Stimulated activated naive CD4-positive, alpha-beta T cell (primary cell): Measurements from ENCODE around the gene PIGL.
"Not testable (repeated sequence)": the region's sequence is repeated elsewhere in the genome, so short reads cannot be mapped to it uniquely, and the experiment has no call there.

ENCODE experiments used
- DNase-seq, 6 experiments: peaks; one replicate each; lab custom pipeline; 2025; lab: John Stamatoyannopoulos, UW

The PIGL gene

DNA sequence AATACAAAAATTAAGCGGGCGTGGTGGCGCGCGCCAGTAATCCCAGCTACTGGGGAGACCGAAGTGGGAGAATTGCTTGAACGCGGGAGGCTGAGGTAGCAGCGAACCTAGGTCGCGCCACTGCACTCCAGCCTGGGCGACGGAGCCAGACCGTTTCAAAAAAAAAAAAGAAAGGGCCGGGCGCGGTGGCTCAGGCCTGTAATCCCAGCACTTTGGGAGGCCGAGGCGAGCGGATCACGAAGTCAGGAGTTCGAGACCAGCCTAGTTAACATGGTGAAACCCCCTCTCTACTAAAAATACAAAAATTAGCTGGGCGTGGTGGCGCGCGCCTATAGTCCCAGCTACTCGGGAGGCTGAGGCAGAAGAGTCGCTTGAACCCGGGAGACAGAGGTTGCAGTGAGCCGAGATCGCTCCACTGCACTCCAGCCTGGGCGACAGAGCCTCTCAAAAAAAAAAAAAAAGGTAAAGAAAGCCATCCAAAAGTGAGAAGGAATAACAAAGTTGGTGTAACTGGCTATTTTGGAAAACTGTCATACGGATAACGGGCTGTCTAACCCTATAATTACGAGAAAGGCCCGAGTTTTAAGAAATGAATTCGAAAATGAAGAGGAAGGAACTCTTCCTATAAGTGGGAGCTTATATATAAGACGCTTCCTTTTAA lies 539 bp upstream of the PIGL start:
- not testable (repeated sequence) for DNase-seq

- DNase-seq, result no peak
Measured at GRCh38 chr17:16222406-16222805, 5.4 kb downstream of the PIGL start.

DNA sequence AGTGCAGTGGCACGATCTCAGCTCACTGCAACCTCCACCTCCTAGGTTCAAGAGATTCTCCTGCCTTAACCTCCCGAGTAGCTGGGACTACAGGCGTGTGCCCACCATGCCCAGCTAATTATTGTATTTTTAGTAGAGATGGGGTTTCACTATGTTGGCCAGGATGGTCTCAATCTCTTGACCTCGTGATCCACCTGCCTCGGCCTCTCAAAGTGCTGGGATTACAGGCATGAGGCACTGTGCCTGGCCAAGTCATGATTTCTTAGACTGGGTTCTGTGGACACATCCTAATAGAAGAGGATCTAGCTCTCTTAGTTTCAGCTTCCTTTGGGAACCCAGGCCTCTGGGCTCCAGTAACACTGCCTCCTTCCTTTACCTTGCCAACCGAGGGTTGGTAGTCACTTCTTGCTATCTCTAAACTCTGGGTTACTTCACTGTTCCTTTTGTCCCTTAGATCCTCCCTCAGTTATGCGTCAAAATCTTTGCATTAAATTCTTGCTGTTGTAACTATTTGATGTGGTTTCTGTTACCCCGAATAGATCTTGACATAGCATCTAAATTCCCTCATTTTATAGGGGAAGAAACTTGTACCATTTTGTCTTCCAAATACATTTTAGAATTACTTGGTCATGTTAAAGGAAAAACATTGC lies 13.0 kb downstream of the PIGL start:
- not testable (repeated sequence) for DNase-seq

- DNase-seq, result no peak
Measured at GRCh38 chr17:16232391-16232790, 15.4 kb downstream of the PIGL start.

DNA sequence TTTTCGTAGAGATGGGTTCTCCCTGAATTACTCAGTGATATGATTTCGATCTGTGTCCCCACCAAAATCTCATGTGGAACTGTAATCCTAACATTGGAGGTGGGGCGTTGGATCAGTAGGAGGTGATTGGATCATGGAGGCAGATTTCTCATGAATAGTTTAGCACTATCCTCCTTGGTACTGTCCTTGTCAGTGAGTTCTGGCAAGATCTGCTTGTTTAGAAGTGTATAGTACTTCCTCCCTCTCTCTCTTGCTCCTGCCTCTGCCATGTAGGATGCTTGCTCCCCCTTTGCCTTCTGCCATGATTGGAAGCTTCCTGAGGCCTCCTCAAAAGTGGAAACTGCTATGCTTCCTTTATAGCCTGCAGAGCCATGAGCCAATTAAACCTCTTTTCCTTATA lies 22.9 kb downstream of the PIGL start:
- DNase-seq, result no peak

- no peak for DNase-seq
Measured at GRCh38 chr17:16241906-16242399, 24.9 kb downstream of the PIGL start.

DNA sequence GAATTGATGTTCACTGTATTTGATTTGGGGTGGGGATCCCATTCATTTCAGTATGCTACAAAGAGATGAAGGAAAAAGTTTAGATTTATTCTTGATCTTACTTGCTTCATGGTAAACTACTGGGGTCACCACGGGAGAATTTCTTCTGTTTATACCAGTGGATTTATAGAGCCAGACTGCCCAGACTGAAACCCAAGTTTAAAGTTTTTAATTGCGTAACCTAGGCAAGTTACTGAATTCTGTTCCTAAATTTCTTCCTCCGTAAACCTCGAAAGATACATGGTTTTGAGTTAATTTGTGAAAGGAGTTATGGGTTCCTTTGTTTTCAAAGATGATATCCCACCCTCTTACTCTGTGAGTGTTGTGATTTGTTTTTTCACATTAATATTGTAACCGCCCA lies 26.4 kb downstream of the PIGL start:
- no peak for DNase-seq

DNA sequence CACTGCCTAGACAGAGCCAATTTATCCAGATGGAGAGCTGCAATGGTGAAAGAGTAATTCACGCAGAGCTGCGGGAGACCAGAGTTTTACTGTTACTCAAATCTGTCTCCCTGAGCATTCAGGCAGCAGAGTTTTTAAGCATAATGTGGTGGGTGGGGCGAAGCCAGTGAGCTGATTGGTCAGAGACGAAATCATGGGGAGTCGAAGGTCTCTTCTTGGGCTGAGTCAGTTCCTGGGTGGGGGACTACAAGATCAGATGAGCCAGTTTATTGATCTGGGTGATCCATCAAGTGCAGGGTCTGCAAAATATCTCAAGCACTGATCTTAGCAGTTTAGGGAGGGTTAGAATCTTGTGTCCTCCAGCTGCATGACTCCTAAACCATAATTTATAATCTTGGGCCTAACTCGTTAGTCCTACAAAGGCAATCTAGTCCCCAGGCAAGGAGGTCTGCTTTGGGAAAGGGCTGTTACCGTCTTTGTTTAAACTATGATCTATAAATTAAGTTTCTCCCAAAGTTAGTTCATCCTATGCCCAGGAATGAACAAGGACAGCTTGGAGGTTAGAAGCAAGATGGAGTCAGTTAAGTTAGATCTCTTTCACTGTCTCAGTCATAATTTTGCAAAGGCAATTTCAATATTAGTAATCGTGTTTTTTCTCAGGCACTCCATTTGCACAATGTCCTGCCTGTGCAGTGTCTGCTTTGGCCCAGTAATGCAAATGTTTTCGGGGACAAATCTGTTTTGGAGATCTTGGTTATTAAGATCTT lies 27.0 kb downstream of the PIGL start:
- DNase-seq, result no peak

DNA sequence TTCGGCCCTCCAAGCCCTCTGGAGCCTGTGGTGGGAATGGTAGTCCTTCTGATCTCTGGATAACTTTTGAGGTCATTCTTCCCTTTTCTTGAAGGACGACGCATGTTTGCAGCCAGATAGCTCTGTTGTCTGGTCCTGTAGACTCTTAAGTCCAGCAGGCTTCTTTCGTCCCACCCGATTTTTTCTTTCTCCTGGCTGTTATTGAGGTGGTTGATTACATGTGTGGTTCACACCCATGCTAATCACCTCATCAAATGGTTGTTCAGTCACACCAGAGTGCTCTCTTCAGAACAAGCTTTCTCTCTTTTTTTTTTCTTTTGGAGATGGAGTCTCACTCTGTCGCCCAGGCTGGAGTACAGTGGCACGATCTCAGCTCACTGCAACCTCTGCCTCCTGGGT lies 30.6 kb downstream of the PIGL start:
- no peak for DNase-seq

DNA sequence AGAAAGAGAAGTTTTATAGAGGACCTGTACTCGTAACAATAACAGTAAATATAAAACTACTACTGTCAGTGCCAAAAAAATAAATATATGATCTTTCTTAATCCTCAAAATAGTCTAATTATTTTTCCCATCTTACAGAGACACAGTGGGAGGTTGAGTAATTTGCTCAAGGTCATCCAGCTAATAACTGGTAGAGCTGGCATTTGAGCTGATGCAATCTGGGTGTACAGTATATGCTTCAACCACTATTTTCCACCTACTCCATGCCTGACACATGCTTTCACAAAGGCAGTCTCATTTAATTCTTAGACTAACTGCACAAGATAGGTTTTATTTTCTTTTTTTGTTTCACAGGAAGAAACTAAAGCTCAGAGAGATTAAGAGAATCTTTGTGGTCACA lies 33.6 kb downstream of the PIGL start:
- no peak for DNase-seq

GRCh38 chr17:16251043-16251442 lies 34.0 kb downstream of the PIGL start:
- DNase-seq, result no peak

DNA sequence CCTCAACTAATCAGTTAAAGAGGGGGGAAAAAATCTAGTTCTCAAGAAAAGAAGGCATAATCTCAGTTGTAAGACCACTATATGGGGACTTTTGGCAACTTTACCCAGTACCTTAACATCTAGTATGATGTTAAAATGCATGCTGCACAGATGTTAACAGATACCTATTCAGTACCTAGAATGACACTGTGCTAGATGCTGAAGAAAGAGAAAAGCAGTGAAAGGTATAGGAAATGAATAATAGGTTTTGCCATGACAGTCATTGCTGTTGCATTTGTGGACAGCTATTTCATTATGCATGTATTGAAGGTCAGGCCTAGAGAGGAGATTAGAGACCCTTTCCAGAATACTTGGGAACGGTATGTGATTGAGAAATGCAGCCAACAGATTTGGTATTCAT lies 34.5 kb downstream of the PIGL start:
- no peak for DNase-seq

DNA sequence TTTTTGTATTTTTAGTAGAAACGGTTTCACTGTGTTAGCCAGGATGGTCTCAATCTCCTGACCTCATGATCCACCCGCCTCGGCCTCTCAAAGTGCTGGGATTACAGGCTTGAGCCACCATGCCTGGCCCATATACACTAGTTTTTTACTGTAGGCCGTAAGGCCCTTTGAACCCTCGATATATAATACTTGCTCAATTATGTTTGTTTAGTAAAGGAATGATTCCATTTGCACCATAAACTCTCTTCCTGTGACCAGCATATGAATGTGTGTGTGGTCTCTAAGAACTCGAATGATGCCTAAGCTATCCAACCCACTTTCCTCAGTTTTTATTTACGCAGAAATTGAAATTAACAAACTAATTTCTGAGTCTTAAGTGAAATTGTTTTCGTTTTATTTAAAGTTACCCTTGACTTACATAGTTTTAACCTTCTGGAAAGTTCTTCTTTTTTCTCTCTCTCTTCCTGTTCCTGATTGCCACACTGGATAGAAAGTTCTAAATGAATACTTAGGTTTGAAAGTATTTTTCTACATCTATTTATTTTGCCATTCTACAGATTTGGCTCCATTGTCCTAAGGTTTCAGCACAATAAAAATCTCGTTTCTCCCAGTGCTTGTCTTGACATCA lies 37.9 kb downstream of the PIGL start:
- no peak for DNase-seq

GRCh38 chr17:16255481-16255921 lies 38.5 kb downstream of the PIGL start:
- no peak for DNase-seq

DNA sequence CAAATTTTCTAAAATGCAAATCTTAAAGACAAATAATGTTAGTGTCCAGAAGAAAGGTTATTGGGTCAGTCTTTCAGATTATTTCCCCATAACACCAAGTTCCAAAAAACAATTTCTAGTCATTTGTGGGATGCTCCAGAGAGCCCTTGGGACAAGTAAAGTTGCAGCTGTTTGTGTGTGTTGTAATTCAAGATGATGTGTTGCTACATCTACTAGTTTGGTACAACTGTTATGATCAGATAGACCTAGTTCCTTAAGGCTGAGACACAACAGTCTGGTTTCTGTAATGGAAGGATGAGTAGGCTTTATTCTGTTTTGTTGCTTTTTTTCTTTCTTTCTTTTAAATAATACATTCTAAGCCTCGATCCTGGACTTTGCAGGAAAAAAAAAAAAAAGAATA lies 41.9 kb downstream of the PIGL start:
- DNase-seq, result no peak

DNA sequence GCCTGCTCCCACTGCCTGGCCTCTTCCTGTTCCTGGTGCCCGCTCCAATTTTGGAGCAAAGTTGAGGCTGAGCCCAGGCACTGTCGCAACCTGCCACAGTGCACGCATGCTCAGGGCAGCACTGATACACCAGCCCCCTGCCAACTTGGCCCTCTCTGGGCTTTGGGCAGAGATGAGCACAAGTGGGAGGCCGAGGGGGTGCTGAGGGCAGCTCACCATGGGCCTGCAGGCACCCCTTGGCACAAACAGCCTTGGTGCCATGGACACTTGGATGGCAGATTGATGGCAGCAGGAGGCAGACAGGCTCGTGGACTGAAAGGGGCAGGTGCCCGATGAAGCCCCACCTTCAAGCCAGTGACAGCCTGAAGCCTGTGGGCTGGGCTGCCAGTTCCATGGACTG lies 42.9 kb downstream of the PIGL start:
- DNase-seq, result no peak

DNA sequence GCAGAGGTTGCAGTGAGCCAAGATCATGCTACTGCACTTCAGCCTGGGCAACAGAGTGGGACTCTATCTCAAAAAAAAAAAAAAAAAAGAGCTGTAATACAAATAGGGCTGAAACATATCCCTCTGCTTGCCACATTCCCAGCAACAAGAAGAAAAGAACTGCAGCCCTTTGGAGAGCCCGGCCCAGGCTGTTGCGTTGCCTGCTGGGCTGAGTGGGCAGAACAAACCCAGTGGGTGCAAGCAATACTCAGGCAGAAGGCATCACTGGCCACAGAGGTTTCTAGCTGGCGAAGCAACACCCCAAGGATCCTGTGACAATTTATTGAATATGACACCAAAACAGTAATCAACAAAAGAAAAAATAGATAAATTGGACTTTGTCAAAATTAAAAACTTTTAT lies 44.0 kb downstream of the PIGL start:
- no peak for DNase-seq

DNA sequence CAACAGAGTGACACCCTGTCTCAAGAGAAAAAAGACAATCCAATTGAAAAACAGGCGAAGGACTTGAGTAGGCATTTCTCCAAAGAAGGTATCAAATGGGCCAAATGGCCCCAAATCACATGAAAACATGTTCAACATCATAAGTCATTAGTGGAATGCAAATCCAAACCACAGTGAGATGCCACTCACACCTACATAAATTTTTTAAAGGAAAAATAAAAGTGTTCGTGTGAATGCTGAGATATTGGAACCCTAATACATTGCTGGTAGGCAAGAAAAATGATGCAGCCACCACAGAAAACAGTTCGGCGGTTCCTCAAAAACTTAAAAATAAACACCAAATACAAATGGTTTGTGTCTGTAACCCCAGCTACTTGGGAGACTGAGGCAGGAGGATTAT lies 45.2 kb downstream of the PIGL start:
- no peak for DNase-seq

- DNase-seq, result no peak
Measured at GRCh38 chr17:16267174-16267573, 50.2 kb downstream of the PIGL start.

- DNase-seq, result no peak
Measured at GRCh38 chr17:16269658-16270057, 52.6 kb downstream of the PIGL start.

GRCh38 chr17:16272111-16272840 lies 55.3 kb downstream of the PIGL start:
- DNase-seq, result no peak

DNA sequence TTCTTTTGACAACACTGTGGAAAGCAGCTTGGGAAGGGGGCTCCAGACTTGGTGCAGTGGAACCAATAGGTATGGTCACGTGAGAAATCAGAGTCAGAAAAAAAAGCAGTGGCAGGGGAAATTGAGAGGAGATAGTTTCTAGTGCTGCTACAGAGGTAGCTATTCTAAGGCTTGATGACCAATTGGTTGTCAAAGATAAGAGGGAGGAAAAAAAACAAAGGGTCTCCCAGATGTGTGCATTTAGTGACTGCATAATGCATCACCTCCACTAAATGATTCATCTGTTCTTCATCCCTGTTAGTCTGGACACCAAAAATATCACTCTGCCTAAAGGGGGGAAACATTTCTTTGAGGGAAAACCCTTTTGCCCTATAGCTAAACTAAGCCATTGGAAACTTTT lies 56.5 kb downstream of the PIGL start:
- DNase-seq, result no peak
